SK-N-SH (cell line): ENCODE measurements around the gene CHRM4. TPM values are rescaled to one million over a fixed set of nuclear protein-coding genes. Genes with fewer than 3 reads are reported as not detected.

Experiments
- CTCF ChIA-PET: fragments of 300-600, 350-600 bp; formaldehyde crosslinking; extraction: SDS; loops from one replicate; lab custom pipeline; 2021; lab: Yijun Ruan, JAX
- POLR2A ChIA-PET: fragments of 350-600 bp; sonication (Branson Sonifier 250); formaldehyde crosslinking; extraction: SDS; loops from one replicate; lab custom pipeline; 2020; ENCODE audit warnings: antibody characterized with exemption, inconsistent platforms; lab: Yijun Ruan, JAX
- DNase-seq: peaks from one replicate; pipeline ENCODE4 v3.0.0; 2012
- H2AFZ ChIP-seq: fragments of 200-600 bp; sonication (generic); 2 replicates; pipeline ENCODE4 v1.8.1; 2016; ENCODE audit warnings: antibody characterized with exemption, mild to moderate bottlenecking, low read depth
- H3F3A ChIP-seq: fragments of 200-600 bp; sonication (generic); replicated peaks from 2 replicates; pipeline ENCODE3; 2016; ENCODE audit warnings: antibody characterized with exemption, mild to moderate bottlenecking; ENCODE audit not compliant: insufficient read depth
- H3K27ac ChIP-seq, 2 experiments: fragments of 200-500 bp in 1 of 2; fragments of 200-600 bp in 1 of 2; sonication (Bioruptor generic) in 1 of 2; sonication (generic), shearing (Covaris generic) in 1 of 2; 2 replicates each; pipeline versions ENCODE4 v1.5.1 to v1.6.1; 2014 to 2016; ENCODE audit warnings: low read depth in 2 of 2, inconsistent platforms in 1 of 2, low read length in 1 of 2, mild to moderate bottlenecking in 1 of 2, mixed read lengths in 1 of 2
- H3K27me3 ChIP-seq: fragments of 200-600 bp; sonication (generic), shearing (Covaris generic); 2 replicates; pipeline ENCODE4 v1.6.1; 2016; ENCODE audit warnings: mixed run types; ENCODE audit not compliant: insufficient read depth
- H3K36me3 ChIP-seq, 2 experiments: fragments of 200-500 bp in 1 of 2; fragments of 200-600 bp in 1 of 2; sonication (Bioruptor generic) in 1 of 2; sonication (generic) in 1 of 2; replicated peaks in 1 of 2; 2 replicates each; pipeline versions ENCODE3 to v1.5.1; 2014 to 2016; ENCODE audit warnings: low read length in 1 of 2, mild to moderate bottlenecking in 1 of 2; ENCODE audit not compliant: insufficient read depth in 2 of 2, control insufficient read depth in 1 of 2
- H3K4me1 ChIP-seq, 2 experiments: fragments of 200-500 bp in 1 of 2; fragments of 200-600 bp in 1 of 2; sonication (Bioruptor generic) in 1 of 2; sonication (generic), shearing (Covaris generic) in 1 of 2; 2 replicates each; pipeline versions ENCODE4 v1.5.1 to v1.6.1; 2014 to 2016; ENCODE audit warnings: low read depth in 1 of 2, low read length in 1 of 2, mixed run types in 1 of 2; ENCODE audit not compliant: insufficient read depth in 2 of 2, control insufficient read depth in 1 of 2
- H3K4me2 ChIP-seq: fragments of 200-600 bp; sonication (generic), shearing (Covaris generic); 2 replicates; pipeline ENCODE4 v1.6.1; 2017; ENCODE audit warnings: mixed run types
- H3K4me3 ChIP-seq, 2 experiments: fragments of 200-500 bp in 1 of 2; fragments of 200-600 bp in 1 of 2; sonication (Bioruptor generic) in 1 of 2; sonication (generic), shearing (Covaris generic) in 1 of 2; 2 replicates each; pipeline versions ENCODE4 v1.5.1 to v1.8.1; 2014 to 2016; ENCODE audit warnings: low read depth in 2 of 2, inconsistent platforms in 1 of 2, low read length in 1 of 2, mild to moderate bottlenecking in 1 of 2, mixed read lengths in 1 of 2, moderate library complexity in 1 of 2
- H3K79me2 ChIP-seq: fragments of 200-600 bp; sonication (generic); 2 replicates; pipeline ENCODE4 v1.8.1; 2017; ENCODE audit warnings: mild to moderate bottlenecking; ENCODE audit not compliant: insufficient read depth
- H3K9ac ChIP-seq: fragments of 200-600 bp; sonication (generic); 2 replicates; pipeline ENCODE4 v1.6.1; 2017; ENCODE audit warnings: mixed run types
- H3K9me2 ChIP-seq: fragments of 200-600 bp; sonication (generic); 2 replicates; pipeline ENCODE4 v1.6.1; 2017; ENCODE audit warnings: mixed run types
- H3K9me3 ChIP-seq: fragments of 200-600 bp; sonication (generic); 2 replicates; pipeline ENCODE4 v1.6.1; 2017; ENCODE audit warnings: mixed run types, mild to moderate bottlenecking, moderate library complexity
- H4K20me1 ChIP-seq: fragments of 200-600 bp; sonication (generic); 2 replicates; pipeline ENCODE4 v1.6.1; 2017; ENCODE audit warnings: mild to moderate bottlenecking, mixed run types; ENCODE audit not compliant: insufficient read depth
- CHD2 ChIP-seq: fragments of 150-350 bp; IDR thresholded peaks from 2 replicates; pipeline ENCODE4 v1.6.1; 2018; ENCODE audit warnings: low read length; ENCODE audit not compliant: partially characterized antibody
- CTCF ChIP-seq: fragments of 200-600 bp; sonication (generic); IDR thresholded peaks from 2 replicates; pipeline ENCODE4 v1.6.1; 2017; ENCODE audit warnings: antibody characterized with exemption, mild to moderate bottlenecking, moderate library complexity
- ELF1 ChIP-seq: IDR thresholded peaks from 2 replicates; pipeline ENCODE4 v1.4.0; 2012
- FOXM1 ChIP-seq: IDR thresholded peaks from 2 replicates; pipeline ENCODE4 v1.4.0; 2012; ENCODE audit warnings: low read depth, mild to moderate bottlenecking
- JUND ChIP-seq: IDR thresholded peaks from 2 replicates; pipeline ENCODE4 v1.4.0; 2012
- MAX ChIP-seq: IDR thresholded peaks from 2 replicates; pipeline ENCODE4 v1.4.0; 2012; ENCODE audit warnings: low read depth
- MXI1 ChIP-seq: IDR thresholded peaks from 2 replicates; pipeline ENCODE4 v1.6.1; 2012; ENCODE audit warnings: mild to moderate bottlenecking, low read depth, low read length, improper control_type of control experiment
- RAD21 ChIP-seq: IDR thresholded peaks from 2 replicates; pipeline ENCODE4 v1.6.1; 2012; ENCODE audit warnings: mild to moderate bottlenecking, low read length
- RFX5 ChIP-seq: IDR thresholded peaks from 2 replicates; pipeline ENCODE4 v1.6.1; 2012; ENCODE audit warnings: mild to moderate bottlenecking, improper control_type of control experiment, low read length
- SIN3A ChIP-seq: IDR thresholded peaks from 2 replicates; pipeline ENCODE4 v1.6.1; 2012; ENCODE audit warnings: low read depth, mild to moderate bottlenecking, low read length, moderate library complexity, borderline replicate concordance
- SMC3 ChIP-seq: IDR thresholded peaks from 2 replicates; pipeline ENCODE4 v1.6.1; 2012; ENCODE audit warnings: low read depth, low read length, improper control_type of control experiment
- TEAD4 ChIP-seq: IDR thresholded peaks from 2 replicates; pipeline ENCODE4 v1.4.0; 2012; ENCODE audit warnings: mild to moderate bottlenecking, borderline replicate concordance; ENCODE audit not compliant: insufficient read depth
- WGBS: methylation state at CpG from one replicate; pipeline ENCODE4 v1.1.6; 2017; ENCODE audit warnings: low lambda C conversion rate; 5-methylcytosine and 5-hydroxymethylcytosine counted together
- polyA plus RNA-seq, 3 experiments: library from polyadenylated mRNA; depleted of rRNA; stranded (reverse); fragments of >200 nt; gene quantifications; 2 replicates each; pipeline ENCODE4 v1.2.3, GENCODE V29; 2012

Gene CHRM4
- polyA plus RNA-seq, 1 of the 3 experiments (the other 2 are of a cell fraction): 0.26 TPM

- H3K4me2 ChIP-seq: no peak overlapping the region
- peak overlapping the region in 1 of 2 experiments; percentile 48; a peak in 1 of 4 replicates for H3K4me3 ChIP-seq
- WGBS: 69% methylated on average over 16 of the region's 32 CpGs
- no peak overlapping the region for H3K9ac ChIP-seq
- no peaks in the 10 kb centered on the region for H3K9me3 ChIP-seq
- peaks cover 11% of the 10 kb centered on the region; the same call in 1 of the 2 replicates for H3K79me2 ChIP-seq
- peaks cover 8% of the 10 kb centered on the region for H3F3A ChIP-seq
- TF ChIP-seq JUND: no peak
- TF ChIP-seq MAX: no peak
- no peak for TF ChIP-seq MXI1
- TF ChIP-seq FOXM1: no peak
- no peak for TF ChIP-seq RFX5
- peak; percentile 83 for TF ChIP-seq CTCF
- peak; percentile 71 for TF ChIP-seq SMC3
- TF ChIP-seq ELF1: peak; percentile 29; the same call in 1 of the 2 replicates
- TF ChIP-seq SIN3A: no peak
- TF ChIP-seq RAD21: peak; percentile 67
- TF ChIP-seq TEAD4: no peak
- TF ChIP-seq, all 33 proteins: peak for 4
- Histone ChIP-seq H3K4me1 (peaks cover 17 to 41% of the 10 kb centered on the region in 2 experiments; a peak in 3 of 4 replicates), H3K27me3 (no peaks in the 10 kb centered on the region), H3K36me3 (peaks cover 5 to 10% of the 10 kb centered on the region in 2 experiments), H4K20me1 (no peaks in the 10 kb centered on the region), H3K9me2 (no peaks in the 10 kb centered on the region), H3K27ac (no peak overlapping the region; a peak in 1 of 4 replicates), H2AFZ (no peak overlapping the region)
- POLR2A ChIA-PET: no interaction called here
- peak; percentile 87 for DNase-seq
- CTCF ChIA-PET: interaction anchor here (0.6 to 18.0 kb wide), 15 partner anchors 11 to 521 kb away, joined by 3 to 423 read pairs (median 4); partner anchors contain the start of genes CHRM4 and DGKZ
Observed at GRCh38 chr11:46367244-46367915, 24.2 kb downstream of the CHRM4 start.

GRCh38 chr11:46366661-46367161 is 24.9 kb downstream of the CHRM4 start:
- H3K4me2 ChIP-seq: no peak overlapping the region
- CTCF ChIA-PET: interaction anchor here (0.6 to 18.0 kb wide), 12 partner anchors 11 to 252 kb away, joined by 3 to 423 read pairs (median 5); partner anchors contain the start of genes CHRM4 and DGKZ
- no peak overlapping the region for H3K9ac ChIP-seq
- 92% methylated on average over 13 of the region's 31 CpGs for WGBS
- peaks cover 5 to 10% of the 10 kb centered on the region in 2 experiments for H3K36me3 ChIP-seq
- H3K4me3 ChIP-seq: no peak overlapping the region
- DNase-seq: no peak
- H3K9me2 ChIP-seq: no peaks in the 10 kb centered on the region
- no peaks in the 10 kb centered on the region for H3K9me3 ChIP-seq
- H3K4me1 ChIP-seq: peaks cover 21 to 48% of the 10 kb centered on the region in 2 experiments; a peak in 3 of 4 replicates
- H3K27me3 ChIP-seq: no peaks in the 10 kb centered on the region
- no peak overlapping the region for H3K27ac ChIP-seq
- no peak for TF ChIP-seq CHD2
- POLR2A ChIA-PET: interaction anchor here (0.6 kb wide), 1 partner anchor 294 kb away, joined by 3 read pairs; no protein-coding TSS in a partner anchor
- H2AFZ ChIP-seq: no peak overlapping the region
- peaks cover 17% of the 10 kb centered on the region; the same call in 1 of the 2 replicates for H3K79me2 ChIP-seq
- peaks cover 8% of the 10 kb centered on the region for H3F3A ChIP-seq
- no peaks in the 10 kb centered on the region for H4K20me1 ChIP-seq
